Stimulated activated CD8-positive, alpha-beta memory T cell treated with anti-CD3 and anti-CD28 coated beads, Interleukin-4, amount 100 ng/mL, for 4 hours (primary cell): ENCODE measurements around the gene PKN1.
"Not testable (repeated sequence)": the region's sequence is repeated elsewhere in the genome, so short reads cannot be mapped to it uniquely, and the experiment has no call there.

ENCODE experiments used
- DNase-seq, 2 donors: peaks; one replicate each; pipeline ENCODE4 v3.0.0-alpha.2; 2020; ENCODE audit warnings: low read depth in 2 of 2, low spot score in 1 of 2

The PKN1 gene

GRCh38 chr19:14432791-14433553 is at the start of gene PKN1:
Gene PKN1 (plus strand): TSS chr19:14433306. CDS start chr19:14433522, 216 bp downstream.
- DNase-seq, result no peak

- DNase-seq, result peak in 1 of 2 donors; percentile 65
These were observed 49.2 kb upstream of the PKN1 start for GRCh38 chr19:14383661-14384555.

GRCh38 chr19:14385492-14385891 is 47.6 kb upstream of the PKN1 start:
- no peak for DNase-seq

- DNase-seq, result no peak
These were observed 42.6 kb upstream of the PKN1 start for GRCh38 chr19:14390548-14390947.

GRCh38 chr19:14391156-14391821 is 41.8 kb upstream of the PKN1 start:
- DNase-seq, result no peak

GRCh38 chr19:14393329-14393728 is 39.8 kb upstream of the PKN1 start:
- no peak for DNase-seq

GRCh38 chr19:14394167-14394566 is 38.9 kb upstream of the PKN1 start:
- DNase-seq, result no peak

- no peak for DNase-seq
These were observed 37.8 kb upstream of the PKN1 start for GRCh38 chr19:14395262-14395661.

GRCh38 chr19:14395710-14396336 is 37.3 kb upstream of the PKN1 start:
- DNase-seq, result no peak

- not testable (repeated sequence) for DNase-seq
These were observed 36.4 kb upstream of the PKN1 start for GRCh38 chr19:14396730-14397129.

- DNase-seq, result not testable (repeated sequence)
These were observed 35.9 kb upstream of the PKN1 start for GRCh38 chr19:14397168-14397567.

- no peak for DNase-seq
These were observed 32.1 kb upstream of the PKN1 start for GRCh38 chr19:14400951-14401431.

- no peak for DNase-seq
These were observed 31.5 kb upstream of the PKN1 start for GRCh38 chr19:14401468-14402195.

GRCh38 chr19:14402332-14403144 is 30.6 kb upstream of the PKN1 start:
- no peak for DNase-seq

- not testable (repeated sequence) for DNase-seq
These were observed 29.8 kb upstream of the PKN1 start for GRCh38 chr19:14403145-14403930.

- no peak for DNase-seq
These were observed 28.8 kb upstream of the PKN1 start for GRCh38 chr19:14404312-14404711.

- no peak for DNase-seq
These were observed 27.7 kb upstream of the PKN1 start for GRCh38 chr19:14405380-14405757.

GRCh38 chr19:14405758-14406644 is 27.1 kb upstream of the PKN1 start:
- DNase-seq, result peak; percentile 75 to 76
